ENCODE results near the gene CTAG1B. TPM values are rescaled to one million over a fixed set of nuclear protein-coding genes. Genes with fewer than 3 reads are reported as not detected.
"Not testable (repeated sequence)": the region's sequence is repeated elsewhere in the genome, so short reads cannot be mapped to it uniquely, and the experiment has no call there.

Gene CTAG1B
- total RNA-seq, result not detected in 2 replicates

GRCh38 chrX:154619182-154619581, at the start of gene CTAG1B:
Gene CTAG1B, minus strand, starts transcription at chrX:154619282. Its CDS starts 64 bp downstream, at chrX:154619218.
- not testable (repeated sequence) for DNase-seq (ENCODE audit: low read depth, low spot score)

GRCh38 chrX:154661899-154662298, 42.8 kb upstream of the CTAG1B start:
- DNase-seq (ENCODE audit: low read depth, low spot score), result no peak

- no peak for DNase-seq (ENCODE audit: low read depth, low spot score)
Measured at GRCh38 chrX:154661170-154661569, 42.1 kb upstream of the CTAG1B start.

- no peak for DNase-seq (ENCODE audit: low read depth, low spot score)
Measured at GRCh38 chrX:154660541-154660940, 41.5 kb upstream of the CTAG1B start.

GRCh38 chrX:154658957-154659356, 39.9 kb upstream of the CTAG1B start:
- DNase-seq (ENCODE audit: low read depth, low spot score), result no peak

GRCh38 chrX:154658187-154658586, 39.1 kb upstream of the CTAG1B start:
- no peak for DNase-seq (ENCODE audit: low read depth, low spot score)

- DNase-seq (ENCODE audit: low read depth, low spot score), result no peak
Measured at GRCh38 chrX:154657226-154657805, 38.2 kb upstream of the CTAG1B start.

- no peak for DNase-seq (ENCODE audit: low read depth, low spot score)
Measured at GRCh38 chrX:154655786-154656185, 36.7 kb upstream of the CTAG1B start.

GRCh38 chrX:154655346-154655745, 36.3 kb upstream of the CTAG1B start:
- no peak for DNase-seq (ENCODE audit: low read depth, low spot score)

GRCh38 chrX:154654925-154655324, 35.8 kb upstream of the CTAG1B start:
- no peak for DNase-seq (ENCODE audit: low read depth, low spot score)

GRCh38 chrX:154654372-154654771, 35.3 kb upstream of the CTAG1B start:
- DNase-seq (ENCODE audit: low read depth, low spot score), result no peak

- not testable (repeated sequence) for DNase-seq (ENCODE audit: low read depth, low spot score)
Measured at GRCh38 chrX:154653413-154653812, 34.3 kb upstream of the CTAG1B start, which contains the start of gene CTAG2. Gene CTAG2, minus strand, starts transcription at chrX:154653579. Its CDS starts 64 bp downstream, at chrX:154653515.

- DNase-seq (ENCODE audit: low read depth, low spot score), result no peak
Measured at GRCh38 chrX:154653048-154653401, 33.9 kb upstream of the CTAG1B start.

GRCh38 chrX:154652311-154653047, 33.4 kb upstream of the CTAG1B start:
- DNase-seq (ENCODE audit: low read depth, low spot score), result no peak

GRCh38 chrX:154650221-154650510, 31.1 kb upstream of the CTAG1B start:
- no peak for DNase-seq (ENCODE audit: low read depth, low spot score)

GRCh38 chrX:154649503-154650220, 30.6 kb upstream of the CTAG1B start:
- DNase-seq (ENCODE audit: low read depth, low spot score), result no peak

- DNase-seq (ENCODE audit: low read depth, low spot score), result no peak
Measured at GRCh38 chrX:154648931-154649330, 29.8 kb upstream of the CTAG1B start.

GRCh38 chrX:154645745-154646378, 26.8 kb upstream of the CTAG1B start:
- not testable (repeated sequence) for DNase-seq (ENCODE audit: low read depth, low spot score)

- not testable (repeated sequence) for DNase-seq (ENCODE audit: low read depth, low spot score)
Measured at GRCh38 chrX:154643708-154644107, 24.6 kb upstream of the CTAG1B start.

- not testable (repeated sequence) for DNase-seq (ENCODE audit: low read depth, low spot score)
Measured at GRCh38 chrX:154641740-154642139, 22.7 kb upstream of the CTAG1B start.

GRCh38 chrX:154633661-154634060, 14.6 kb upstream of the CTAG1B start:
- not testable (repeated sequence) for DNase-seq (ENCODE audit: low read depth, low spot score)

GRCh38 chrX:154630949-154631348, 11.9 kb upstream of the CTAG1B start:
- DNase-seq (ENCODE audit: low read depth, low spot score), result not testable (repeated sequence)

All from pulmonary artery endothelial cell (primary cell).